ENCODE data around the gene RHOU. TPM values are rescaled to one million over a fixed set of nuclear protein-coding genes. Genes with fewer than 3 reads are reported as not detected.
"Not testable (repeated sequence)": the region's sequence is repeated elsewhere in the genome, so short reads cannot be mapped to it uniquely, and the experiment has no call there.

RHOU gene
- 16.6 TPM for polyA plus RNA-seq (ENCODE audit: insufficient read length)

DNA sequence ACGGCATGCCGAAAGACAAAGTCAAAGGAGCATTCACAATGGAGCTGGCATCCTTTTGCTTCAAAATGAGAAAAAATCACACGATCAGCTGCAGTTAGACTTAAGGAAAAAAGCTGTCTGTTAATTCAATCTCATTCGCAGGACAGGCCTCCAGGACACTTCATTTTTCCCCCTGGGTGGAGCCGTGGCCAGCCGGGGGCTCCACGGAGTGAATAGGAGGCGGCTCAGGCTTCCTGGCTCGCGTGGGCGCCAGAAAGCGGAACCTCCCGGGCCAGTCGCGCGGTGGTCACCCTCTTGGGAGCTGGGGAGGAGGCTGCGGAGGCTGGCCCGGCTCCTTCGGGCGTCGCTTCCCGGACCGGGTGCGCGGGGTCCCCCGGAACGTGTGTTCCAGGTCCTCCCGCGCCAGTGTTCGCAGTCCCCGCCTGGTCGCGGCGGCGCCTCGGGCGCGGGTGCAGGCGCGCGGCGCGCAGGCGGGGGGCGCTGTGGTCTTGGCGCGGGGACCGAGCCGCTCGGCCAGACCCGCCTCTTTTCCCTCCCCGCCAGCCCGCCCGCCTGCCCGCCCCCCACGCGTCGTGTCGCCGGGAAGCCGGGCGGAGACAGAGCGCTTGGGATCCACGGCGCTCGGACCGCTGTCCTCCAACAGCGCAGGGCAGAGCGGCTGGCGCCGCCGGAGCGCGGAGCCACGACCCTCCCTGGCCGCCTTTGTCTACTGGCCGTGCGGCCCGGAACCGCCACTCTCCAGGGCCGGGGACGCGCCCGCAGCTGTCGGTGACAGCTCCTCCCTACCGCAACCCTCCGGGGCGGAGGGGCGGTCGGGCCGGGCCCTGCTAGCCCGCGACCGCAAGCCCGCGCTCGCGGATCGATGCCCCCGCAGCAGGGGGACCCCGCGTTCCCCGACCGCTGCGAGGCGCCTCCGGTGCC is at the start of gene RHOU:
Gene RHOU, plus strand, starts transcription at position 599 of the 921 bp plus-strand sequence. Its CDS starts 264 bp downstream, at position 863.
- peak; percentile 40 for DNase-seq (ENCODE audit: low read depth)

DNA sequence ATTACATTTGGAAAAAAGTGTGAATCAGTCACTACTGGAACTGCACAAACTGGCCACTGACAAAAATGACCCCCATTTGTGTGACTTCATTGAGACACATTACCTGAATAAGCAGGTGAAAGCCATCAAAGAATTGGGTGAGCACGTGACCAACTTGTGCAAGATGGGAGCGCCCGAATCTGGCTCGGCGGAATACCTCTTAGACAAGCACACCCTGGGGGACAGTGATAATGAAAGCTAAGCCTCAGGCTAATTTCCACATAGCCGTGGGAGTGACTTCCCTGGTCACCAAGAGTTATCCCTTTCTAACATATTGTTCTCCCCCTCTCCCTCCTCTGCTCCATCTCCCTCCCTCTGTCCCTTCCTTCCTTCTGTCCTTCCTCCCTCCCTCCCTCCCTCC is 47.7 kb upstream of the RHOU start:
- no peak for DNase-seq (ENCODE audit: low read depth)

DNA sequence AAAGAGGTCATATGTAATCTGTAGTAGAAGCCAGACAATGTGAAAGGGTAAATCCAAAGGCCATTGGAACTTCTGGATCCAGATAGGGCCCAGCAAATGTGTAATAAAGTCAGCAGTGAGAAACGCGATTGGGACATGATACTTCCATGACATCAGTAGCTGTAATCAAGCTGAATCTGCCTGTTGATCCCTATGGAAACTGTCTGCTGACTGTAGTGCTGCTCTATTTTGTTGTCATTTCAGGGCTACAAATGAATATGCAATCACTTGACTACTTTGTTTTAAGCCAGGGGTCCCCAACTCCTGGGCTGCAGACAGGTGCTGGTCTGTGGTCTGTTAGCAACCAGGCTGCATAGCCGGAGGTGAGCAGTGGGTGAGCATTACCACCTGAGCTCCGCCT is 46.0 kb upstream of the RHOU start:
- DNase-seq (ENCODE audit: low read depth) = no peak

DNA sequence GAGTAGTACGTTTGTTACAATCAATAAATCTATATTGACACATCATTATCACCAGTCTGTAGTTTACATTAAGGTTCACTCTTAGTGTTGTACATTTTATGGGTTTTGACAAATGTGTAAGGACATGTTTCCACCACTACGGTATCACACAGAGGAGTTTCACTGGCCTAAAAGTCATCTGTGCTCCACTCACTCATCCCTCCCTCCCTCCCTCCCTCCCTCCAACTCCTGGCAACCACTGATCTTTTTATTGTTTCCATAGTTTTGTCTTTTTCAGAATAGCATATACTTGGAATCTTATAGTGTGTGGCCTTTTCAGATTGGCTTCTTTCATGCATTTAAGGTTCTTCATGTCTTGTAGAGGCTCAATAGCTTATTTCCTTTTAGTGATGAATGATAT is 44.1 kb upstream of the RHOU start:
- no peak for DNase-seq (ENCODE audit: low read depth)

DNA sequence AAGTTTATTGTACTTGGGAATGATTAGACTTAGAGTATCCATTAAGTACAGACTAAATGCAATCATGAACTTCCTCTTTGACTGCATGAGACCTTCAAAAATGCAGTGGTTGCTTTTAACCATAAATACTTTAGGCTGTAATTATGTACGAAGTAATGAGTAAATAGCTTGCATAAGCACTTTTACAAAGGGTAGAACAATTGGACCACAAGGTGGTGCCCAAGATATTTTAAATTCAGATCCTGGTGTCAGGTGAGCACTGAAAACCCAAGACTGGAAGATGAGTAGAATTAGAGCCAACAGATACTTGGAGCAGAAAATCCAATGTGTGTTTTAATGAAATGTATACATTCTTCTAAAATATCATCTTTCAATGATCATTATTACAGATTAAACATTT is 43.4 kb upstream of the RHOU start:
- DNase-seq (ENCODE audit: low read depth) = no peak

DNA sequence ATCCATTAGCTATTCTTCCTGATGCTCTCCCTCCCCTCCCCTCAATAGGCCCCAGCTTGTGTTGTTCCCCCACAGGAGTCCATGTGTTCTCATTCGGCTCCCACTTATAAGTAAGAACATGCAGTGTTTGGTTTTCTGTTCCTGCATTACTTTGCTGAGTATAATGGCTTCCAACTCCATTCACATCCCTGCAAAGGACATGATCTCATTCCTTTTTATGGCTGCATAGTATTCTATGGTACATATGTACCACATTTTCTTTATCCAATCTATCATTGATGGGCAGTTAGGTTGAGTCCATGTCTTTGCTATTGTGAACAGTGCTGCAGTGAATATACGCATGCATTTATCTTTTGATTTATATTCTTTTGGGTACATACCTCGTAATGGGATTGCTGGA is 40.8 kb upstream of the RHOU start:
- not testable (repeated sequence) for DNase-seq (ENCODE audit: low read depth)

DNA sequence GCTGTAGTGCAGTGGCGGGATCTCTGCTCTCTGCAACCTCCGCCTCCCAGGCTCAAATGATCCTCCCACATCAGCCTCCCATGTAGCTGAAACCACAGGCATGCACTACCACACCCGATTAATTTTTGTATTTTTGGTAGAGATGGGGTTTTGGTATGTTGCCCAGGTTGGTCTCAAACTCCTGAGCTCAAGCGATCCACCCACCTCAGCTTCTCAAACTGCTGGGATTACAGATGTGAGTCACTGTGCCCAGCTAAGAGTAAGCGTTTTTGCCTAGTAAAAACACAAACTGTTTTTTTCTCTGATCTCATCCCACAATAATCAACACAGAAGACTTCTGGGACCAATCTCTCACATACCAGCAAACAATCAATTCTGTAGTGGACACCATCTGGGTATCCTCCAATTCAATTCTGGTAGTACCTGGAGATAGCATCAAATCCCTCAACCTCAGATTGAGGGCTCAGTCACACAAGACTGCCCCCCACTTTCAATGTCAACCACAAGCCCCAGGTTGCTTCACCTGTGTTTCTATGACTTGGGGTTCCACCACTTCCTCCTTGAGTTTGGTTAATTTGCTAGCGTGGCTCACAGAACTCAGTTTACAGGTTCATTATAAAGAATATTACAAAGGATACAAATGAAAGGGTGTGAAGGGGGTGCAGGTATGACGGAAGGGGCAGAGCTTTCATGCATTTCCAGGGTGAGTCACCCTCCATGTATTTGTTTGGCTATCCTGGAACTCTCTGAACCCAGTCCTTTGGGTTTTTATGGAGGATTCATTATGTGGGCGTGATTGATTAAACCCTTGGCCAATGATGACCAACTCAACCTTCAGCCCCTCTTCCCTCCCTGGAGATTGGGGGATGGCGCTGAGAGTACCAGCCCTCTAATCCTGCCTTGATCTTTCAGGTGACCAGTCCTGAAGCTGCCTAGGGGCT is 40.0 kb upstream of the RHOU start:
- no peak for DNase-seq (ENCODE audit: low read depth)

DNA sequence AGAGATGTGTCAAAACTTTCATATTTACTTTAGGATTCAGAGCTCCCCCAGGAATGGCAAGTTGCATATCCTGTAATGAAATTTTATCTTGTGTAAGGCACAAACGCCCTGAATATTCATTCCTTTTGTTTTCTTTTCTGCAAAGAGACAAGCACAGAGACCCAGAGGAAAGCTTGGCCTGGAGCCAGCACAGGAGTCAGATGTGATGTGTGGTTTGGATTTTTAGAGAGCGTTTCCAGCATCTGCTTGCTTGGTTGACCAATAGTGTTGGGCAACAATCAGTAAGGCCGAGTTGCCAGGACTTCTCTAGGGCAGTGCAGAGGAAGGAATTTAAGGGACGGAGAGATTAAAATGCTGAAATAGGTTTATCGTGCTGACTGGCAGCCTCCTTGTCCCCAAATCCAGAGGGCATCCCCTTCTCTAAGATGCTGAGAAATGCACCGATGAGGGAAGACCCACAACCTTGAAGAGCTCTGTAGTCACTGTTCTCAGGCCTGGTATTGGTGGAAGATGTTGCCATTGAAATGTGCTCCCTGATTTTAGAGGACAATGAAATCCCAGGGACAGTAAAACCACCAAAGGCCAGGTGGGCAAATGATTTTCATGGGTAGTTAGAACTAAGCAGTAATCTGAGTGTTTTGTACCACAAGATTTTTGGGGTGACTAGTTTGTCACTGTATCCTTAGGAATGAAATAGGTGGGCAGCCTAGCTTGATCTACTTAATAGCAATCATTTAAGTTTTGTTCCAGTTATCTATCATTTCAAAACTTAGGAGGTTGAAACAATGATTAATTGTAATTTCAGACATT is 37.9 kb upstream of the RHOU start:
- DNase-seq (ENCODE audit: low read depth) = no peak

DNA sequence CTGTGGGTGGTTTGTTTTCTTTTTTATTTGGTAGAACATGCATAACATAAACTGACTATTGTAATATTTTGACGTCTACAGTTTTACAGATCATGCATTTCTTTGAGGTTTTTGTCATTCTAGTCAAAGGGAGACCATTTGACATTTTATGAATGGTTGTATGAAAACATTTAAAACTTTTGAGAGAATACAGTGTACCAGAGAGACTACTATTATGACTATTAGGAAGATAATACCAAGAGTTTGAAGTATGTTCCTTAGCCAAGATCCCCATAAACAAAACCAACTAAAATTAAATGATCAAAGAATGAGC is 37.3 kb upstream of the RHOU start:
- DNase-seq (ENCODE audit: low read depth) = no peak

DNA sequence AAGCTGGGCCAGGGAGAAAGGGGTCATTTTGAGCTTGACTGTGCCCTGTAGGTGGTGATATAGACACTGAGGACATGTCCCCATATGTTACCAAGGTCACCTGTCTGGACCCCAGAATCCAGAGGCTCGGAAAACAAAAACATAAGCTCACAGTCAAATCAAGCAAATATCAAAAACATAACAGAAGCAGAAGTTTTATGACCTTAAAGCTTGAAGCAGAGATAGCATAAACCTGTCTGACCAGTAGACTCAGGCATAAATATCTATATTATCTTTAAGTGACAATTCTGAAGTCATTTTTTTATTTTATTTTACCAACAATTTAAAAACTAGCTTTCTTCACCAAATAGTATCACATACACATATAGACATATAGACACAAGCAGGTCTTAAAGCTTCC is 32.8 kb upstream of the RHOU start:
- DNase-seq (ENCODE audit: low read depth) = no peak

DNA sequence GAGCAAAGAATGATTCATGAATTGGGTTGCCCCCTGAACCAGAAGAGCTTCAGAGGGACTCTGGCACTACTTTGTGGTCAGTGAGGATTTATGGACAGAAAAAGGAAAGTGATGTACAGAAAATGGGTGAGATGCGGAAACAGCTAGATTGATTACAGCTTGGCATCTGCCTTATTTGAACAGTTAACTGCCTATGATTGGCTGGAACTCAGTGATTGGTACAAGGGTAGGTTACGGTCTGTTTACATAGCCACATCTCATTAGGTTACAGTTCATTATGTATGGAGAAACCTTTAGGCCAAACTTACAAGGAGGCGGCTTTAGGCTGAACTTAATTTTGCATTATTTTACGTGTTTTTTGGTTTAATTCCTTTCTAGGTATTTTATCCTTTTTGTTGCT is 29.0 kb upstream of the RHOU start:
- DNase-seq (ENCODE audit: low read depth) = no peak

DNA sequence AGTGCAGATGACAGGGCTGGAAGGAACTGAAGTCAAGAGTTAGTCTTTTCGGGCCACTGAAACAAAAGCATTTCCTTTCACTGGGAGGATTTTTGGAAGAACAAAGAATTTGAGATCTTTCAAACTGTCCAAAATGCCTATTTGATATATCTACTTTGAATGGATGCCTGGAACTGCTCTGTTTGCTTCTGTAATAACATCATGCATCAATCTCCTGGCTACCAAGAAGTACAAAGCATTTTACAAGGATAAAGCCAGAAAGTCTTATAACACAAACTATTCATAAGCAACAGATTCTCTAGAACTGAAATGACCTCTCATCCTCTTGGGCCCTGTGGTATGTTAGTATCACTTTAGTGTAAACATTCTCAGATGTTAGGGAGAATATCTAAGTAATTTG is 18.2 kb upstream of the RHOU start:
- DNase-seq (ENCODE audit: low read depth) = no peak

DNA sequence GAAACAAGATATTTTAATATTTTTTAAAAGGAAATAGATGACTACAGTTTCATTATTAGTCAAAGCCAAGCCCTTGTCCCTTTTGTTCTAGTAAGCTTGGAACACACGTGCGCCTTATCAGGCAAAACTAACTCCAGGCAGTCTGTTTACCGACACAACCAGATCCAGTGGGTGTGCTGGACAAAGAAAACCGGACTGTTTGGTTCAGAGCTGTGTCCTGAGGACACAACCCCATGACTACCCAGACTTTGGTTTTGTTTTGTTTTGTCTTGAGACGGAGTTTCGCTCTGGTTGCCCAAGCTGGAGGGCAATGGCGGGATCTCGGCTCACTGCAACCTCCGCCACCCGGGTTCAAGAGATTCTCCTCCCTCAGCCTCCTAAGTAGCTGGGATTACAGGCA is 13.9 kb upstream of the RHOU start:
- DNase-seq (ENCODE audit: low read depth) = no peak

DNA sequence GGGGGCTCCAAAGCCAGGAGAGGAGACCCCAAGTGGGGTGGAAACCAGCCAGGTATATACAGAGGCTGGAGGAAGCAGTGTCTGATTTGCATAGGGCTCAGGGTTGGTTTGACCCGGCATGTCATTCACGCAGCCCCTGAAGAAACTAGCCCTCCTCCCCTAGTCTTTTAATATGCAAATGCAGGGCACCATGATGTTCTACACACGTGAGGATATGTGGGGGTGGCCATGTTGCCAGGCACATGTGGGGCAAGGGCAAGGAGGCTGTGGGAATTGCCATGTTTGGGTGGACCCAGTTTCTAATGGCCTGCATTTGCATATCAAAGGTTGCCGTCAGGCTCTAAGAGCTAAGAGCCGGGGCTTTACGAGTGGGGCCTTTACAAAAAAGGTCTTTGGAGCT is 12.0 kb upstream of the RHOU start:
- DNase-seq (ENCODE audit: low read depth) = no peak

DNA sequence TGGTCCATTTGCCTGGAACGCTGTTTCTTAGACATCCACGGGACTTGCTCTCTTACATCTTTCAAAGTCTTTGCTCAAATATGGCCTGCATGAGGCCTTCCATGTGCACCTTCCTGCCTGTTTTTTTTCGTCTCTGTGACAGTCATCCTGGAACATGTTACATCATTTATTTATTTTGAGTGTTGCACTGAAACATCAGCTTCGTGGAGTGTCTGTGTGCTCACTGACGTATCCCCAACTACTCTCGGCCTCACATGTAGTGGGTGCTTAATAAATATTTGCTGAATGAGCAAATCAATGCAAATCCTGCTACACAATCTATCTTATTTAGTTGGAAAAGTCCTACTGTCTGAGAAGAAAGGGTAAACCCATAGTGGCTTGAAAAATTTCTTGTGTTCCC is 11.4 kb upstream of the RHOU start:
- no peak for DNase-seq (ENCODE audit: low read depth)

DNA sequence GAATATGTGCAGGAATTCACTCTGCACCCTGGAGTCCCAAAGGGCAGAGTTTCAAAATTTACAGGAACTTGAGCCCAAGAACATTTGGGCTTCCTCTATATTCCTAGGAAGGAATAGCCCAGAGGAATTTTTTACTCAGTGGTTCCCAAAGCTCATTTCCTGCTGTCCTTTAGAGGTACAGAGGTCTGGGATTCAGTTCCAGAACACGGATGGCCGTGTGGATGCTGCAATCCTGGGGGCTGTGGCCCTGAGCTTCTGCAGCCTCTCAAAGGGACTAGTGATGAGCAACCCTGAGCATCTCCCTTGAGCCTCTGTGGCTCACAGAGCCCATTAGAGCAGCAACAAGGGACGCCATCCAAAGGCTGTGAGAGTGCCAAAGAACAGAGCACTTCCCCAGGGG is 10.1 kb upstream of the RHOU start:
- DNase-seq (ENCODE audit: low read depth) = no peak

DNA sequence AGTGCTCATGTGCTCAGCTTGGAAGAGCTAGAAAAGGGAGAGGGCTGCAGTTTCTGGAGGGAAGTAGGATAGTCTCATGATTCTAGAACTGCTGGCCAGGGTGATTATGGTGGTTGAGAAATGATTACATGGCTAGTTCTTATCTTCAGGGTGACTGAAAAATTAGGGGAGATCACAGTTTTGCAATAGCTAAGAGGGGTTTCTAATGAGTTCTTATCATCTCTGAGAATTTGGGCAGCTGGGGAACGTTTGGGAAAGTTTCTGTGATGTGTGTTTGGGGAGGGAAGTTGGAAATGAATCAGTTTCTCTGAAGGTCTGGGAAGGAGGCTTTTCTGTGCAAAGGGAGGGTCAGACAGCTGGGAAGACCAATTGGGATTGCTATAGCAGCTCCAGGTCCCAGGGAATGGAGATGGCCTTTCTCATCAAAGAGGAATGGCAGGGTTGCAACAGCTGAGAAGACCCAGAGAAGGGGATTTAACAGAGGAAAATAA is 7.6 kb upstream of the RHOU start:
- DNase-seq (ENCODE audit: low read depth) = no peak

DNA sequence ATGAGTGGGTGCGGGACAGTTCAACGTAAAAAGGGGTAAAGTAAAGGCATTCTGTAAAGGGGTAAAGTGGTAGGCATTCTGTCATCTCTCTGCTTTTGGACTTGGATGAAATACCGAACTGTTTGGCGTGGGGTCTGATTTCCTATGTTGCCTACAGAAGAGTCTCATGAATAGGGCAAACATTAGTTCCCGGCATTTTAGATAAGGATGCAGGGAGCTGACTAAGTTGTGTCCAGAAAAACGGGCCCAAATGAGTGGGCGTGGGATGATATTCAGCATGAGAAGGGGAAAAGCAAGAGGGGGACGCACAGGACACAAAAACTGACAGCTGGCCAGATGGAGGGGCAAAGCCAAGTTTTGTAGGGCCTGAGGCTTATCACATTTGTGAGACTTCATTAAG is 2.9 kb upstream of the RHOU start:
- no peak for DNase-seq (ENCODE audit: low read depth)

DNA sequence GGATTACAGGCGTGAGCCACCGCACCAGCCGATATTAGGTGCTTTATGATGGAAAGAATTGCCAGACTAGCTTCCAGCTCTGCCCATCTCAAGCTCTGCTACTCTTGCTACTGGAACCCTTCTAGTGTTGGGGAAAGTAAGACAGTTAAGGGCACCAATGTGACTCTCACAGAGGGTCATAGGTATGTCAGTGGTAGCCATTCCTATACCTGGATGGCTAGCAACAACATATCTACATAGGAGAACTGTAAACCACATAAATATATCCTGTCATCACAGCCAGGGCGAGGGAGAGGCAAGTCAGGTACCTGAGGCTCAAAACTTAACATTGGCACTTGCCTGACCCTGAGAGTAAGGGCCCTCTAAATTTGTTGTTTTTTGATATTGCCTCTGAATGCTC is 1.7 kb upstream of the RHOU start:
- no peak for DNase-seq (ENCODE audit: low read depth)

DNA sequence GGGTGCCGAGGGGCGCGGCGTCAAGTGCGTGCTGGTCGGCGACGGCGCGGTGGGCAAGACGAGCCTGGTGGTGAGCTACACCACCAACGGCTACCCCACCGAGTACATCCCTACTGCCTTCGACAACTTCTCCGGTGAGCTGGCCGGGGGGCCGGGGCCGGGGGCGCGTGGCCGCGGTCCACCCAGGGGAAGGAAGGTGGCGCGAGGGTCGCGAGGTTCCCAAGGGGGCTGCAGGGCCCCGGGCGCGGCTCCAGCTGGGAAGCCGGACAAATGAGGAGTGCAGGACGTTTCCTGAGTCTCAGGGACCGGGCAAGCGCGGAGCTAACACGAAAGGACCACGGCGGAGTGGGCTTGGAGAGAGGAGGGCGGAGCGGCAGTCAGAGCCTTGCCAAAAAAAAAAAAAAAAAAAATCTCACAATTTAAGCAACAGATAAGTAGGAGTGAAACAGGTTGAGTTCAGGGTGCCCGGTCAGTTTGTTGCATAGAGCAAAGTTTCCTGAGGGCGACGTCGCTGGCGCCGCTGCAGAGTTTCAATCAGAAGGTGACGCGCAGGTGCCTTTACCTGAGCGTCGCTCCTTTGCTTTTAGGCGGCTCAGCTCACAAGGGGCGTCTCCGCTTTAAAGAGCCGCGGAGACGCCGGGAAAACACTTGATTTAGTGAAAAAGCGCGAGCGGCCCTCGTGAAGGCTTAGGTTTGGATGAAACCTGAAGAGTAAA is 750 bp downstream of the RHOU start:
- no peak for DNase-seq (ENCODE audit: low read depth)

DNA sequence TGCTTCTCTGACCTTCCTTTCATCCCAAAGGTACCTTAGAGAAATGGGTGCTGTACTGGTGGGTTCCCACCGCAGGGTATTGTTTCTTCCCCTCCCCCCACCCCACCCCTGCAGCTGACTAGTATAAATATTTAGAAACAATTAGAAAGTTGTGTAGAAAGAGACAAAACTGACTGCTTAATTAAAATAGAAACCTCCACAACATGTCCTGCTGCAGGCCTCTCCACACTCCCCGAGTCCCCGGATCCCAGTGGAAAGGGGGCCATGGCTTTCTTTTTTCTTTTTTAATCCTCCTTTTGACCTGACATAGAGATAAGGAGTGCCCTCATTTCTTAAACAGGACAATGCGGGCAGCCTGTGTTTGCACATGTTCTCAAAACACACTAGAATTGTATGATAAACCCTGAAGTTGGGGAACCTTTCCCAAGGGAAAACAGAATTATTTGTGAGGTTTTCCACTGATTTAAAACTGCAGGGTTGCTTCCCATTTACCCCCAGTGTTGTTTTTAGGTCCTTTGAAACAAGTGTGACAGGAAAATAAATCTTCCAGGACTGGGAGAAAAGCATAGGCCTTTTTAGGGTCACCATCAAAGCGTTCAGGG is 1.7 kb downstream of the RHOU start:
- no peak for DNase-seq (ENCODE audit: low read depth)

All from forelimb muscle (tissue), 1 donor.